ENCODE data around the gene EEA1. TPM values are rescaled to one million over a fixed set of nuclear protein-coding genes. Genes with fewer than 3 reads are reported as not detected.

EEA1 gene
- total RNA-seq, 1 experiment from 2014 or later, result 27.4 TPM

DNA sequence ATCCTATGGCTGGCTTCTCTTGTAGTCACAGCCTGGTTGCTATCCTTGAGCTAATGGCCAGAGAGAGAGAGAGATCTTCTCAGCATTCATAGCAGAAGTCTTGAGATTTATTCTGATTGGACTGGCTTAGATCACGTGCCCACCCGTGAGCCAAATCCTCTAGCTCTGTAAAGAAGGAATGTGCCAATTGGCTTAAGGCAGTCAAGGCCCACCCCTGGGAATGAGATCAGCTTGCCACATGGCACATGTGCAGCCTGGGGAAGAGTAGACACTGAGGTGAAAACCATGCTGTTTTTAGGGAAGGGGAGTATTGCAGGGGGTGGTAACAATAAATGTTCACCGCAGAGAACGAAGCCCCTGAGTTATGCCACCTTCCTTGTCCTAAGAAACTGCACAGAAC, 190.0 kb downstream of the EEA1 start:
- Mint-ChIP-seq H3K4me3 (ENCODE audit: low read depth, unreplicated experiment) (no peak overlapping the region), H3K9me3 (ENCODE audit: low read depth, unreplicated experiment) (no peaks in the 10 kb centered on the region), H3K27ac (ENCODE audit: unreplicated experiment) (no peak overlapping the region), H3K36me3 (ENCODE audit: insufficient read depth, unreplicated experiment) (no peaks in the 10 kb centered on the region), H3K4me1 (ENCODE audit: low read depth, unreplicated experiment) (peaks cover 6% of the 10 kb centered on the region), H3K27me3 (ENCODE audit: unreplicated experiment) (no peaks in the 10 kb centered on the region)
- no TSS peak for BruUV-seq (replicated peaks)
- TF ChIP-seq, protein P1, sequence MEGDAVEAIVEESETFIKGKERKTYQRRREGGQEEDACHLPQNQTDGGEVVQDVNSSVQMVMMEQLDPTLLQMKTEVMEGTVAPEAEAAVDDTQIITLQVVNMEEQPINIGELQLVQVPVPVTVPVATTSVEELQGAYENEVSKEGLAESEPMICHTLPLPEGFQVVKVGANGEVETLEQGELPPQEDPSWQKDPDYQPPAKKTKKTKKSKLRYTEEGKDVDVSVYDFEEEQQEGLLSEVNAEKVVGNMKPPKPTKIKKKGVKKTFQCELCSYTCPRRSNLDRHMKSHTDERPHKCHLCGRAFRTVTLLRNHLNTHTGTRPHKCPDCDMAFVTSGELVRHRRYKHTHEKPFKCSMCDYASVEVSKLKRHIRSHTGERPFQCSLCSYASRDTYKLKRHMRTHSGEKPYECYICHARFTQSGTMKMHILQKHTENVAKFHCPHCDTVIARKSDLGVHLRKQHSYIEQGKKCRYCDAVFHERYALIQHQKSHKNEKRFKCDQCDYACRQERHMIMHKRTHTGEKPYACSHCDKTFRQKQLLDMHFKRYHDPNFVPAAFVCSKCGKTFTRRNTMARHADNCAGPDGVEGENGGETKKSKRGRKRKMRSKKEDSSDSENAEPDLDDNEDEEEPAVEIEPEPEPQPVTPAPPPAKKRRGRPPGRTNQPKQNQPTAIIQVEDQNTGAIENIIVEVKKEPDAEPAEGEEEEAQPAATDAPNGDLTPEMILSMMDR (IDR thresholded peaks at IDR 0.05; ENCODE audit: unreplicated experiment), result no peak
- CTCF ChIA-PET, result no interaction called here
- DNase-seq, result no peak
- intact Hi-C loops (cut with micrococcal nuclease; ENCODE audit: unreplicated experiment), result no loop called here

DNA sequence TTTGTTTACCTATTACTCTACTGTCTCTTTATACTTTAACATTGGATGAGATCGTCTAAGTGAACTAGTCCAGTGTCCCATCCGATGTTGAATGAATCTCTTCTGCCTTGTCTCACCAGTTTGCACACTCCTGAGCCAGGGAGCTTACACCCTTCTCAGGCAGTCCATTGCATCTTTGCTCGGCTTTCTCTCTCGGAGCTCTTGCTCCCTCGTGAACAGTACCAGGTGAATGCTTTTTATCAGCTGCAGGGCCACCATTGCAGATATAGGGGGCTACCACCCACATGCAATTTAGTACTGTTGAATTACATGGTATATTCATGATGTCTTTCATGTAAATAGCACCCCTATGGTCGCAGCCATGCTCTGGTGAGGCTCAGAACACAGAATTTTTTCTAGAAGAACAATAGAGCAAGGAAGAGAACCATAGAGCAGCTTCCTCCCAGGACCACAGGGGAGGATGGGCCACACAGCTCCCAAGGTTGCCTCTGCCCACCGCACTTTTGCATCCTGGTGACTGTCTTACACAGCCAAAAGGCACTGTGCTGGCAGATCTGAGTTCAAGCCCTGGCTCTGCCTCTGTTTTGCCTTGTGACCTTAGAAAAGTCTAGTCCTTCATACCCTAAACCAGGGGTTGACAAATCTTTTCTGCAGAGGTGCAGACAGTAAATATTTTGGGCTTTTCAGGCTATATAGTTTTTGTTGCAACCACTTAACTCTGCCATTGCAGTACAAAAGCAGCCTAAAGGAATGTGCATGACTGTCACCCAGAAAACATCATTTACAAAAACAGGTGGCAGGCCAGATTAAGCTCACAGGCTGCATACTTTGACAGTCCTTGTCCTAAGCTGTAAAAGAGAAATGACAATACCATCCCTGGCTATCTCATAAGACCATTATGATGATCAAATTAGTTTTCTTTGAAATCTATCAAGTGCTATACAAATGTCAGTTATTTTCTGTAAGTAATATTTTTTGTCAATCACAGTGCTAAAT, 190.9 kb downstream of the EEA1 start:
- Mint-ChIP-seq H3K36me3 (ENCODE audit: insufficient read depth, unreplicated experiment) (no peaks in the 10 kb centered on the region), H3K4me1 (ENCODE audit: low read depth, unreplicated experiment) (peaks cover 6% of the 10 kb centered on the region), H3K9me3 (ENCODE audit: low read depth, unreplicated experiment) (no peaks in the 10 kb centered on the region), H3K4me3 (ENCODE audit: low read depth, unreplicated experiment) (no peak overlapping the region), H3K27ac (ENCODE audit: unreplicated experiment) (no peak overlapping the region), H3K27me3 (ENCODE audit: unreplicated experiment) (no peaks in the 10 kb centered on the region)
- TF ChIP-seq, protein P1 (IDR thresholded peaks at IDR 0.05; ENCODE audit: unreplicated experiment), result no peak
- intact Hi-C loops (cut with micrococcal nuclease; ENCODE audit: unreplicated experiment), result no loop called here
- BruUV-seq (replicated peaks), result no TSS peak
- CTCF ChIA-PET, result no interaction called here
- DNase-seq, result no peak

DNA sequence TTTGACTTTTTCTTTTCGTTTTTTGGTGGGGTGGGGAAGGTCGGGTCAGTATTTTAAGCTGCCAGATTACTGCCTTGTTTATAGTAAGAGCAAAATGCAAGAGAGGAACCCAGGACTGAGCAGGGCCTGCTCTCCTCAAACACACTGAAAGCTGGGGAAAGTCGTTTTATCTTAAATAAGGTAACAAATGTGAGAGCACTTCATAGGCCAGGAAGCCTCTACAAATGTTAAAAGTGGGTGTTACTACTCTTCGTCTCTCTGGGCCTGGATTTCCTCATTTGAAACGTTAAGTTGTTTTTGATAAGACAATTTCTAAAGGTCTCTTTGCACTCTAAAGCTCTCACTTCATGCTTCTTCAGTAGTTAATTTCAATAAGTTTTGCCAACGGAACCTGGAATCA, 192.5 kb downstream of the EEA1 start:
- Mint-ChIP-seq H3K36me3 (ENCODE audit: insufficient read depth, unreplicated experiment) (no peaks in the 10 kb centered on the region), H3K27me3 (ENCODE audit: unreplicated experiment) (no peaks in the 10 kb centered on the region), H3K27ac (ENCODE audit: unreplicated experiment) (no peak overlapping the region), H3K4me3 (ENCODE audit: low read depth, unreplicated experiment) (no peak overlapping the region), H3K9me3 (ENCODE audit: low read depth, unreplicated experiment) (no peaks in the 10 kb centered on the region), H3K4me1 (ENCODE audit: low read depth, unreplicated experiment) (peaks cover 6% of the 10 kb centered on the region)
- DNase-seq, result no peak
- CTCF ChIA-PET, result interaction anchor here (1.1 kb wide), 1 partner anchor 23 kb away, joined by 3 read pairs; no protein-coding TSS in a partner anchor
- BruUV-seq (replicated peaks), result no TSS peak
- intact Hi-C loops (cut with micrococcal nuclease; ENCODE audit: unreplicated experiment), result no loop called here
- TF ChIP-seq, protein P1 (IDR thresholded peaks at IDR 0.05; ENCODE audit: unreplicated experiment), result no peak

DNA sequence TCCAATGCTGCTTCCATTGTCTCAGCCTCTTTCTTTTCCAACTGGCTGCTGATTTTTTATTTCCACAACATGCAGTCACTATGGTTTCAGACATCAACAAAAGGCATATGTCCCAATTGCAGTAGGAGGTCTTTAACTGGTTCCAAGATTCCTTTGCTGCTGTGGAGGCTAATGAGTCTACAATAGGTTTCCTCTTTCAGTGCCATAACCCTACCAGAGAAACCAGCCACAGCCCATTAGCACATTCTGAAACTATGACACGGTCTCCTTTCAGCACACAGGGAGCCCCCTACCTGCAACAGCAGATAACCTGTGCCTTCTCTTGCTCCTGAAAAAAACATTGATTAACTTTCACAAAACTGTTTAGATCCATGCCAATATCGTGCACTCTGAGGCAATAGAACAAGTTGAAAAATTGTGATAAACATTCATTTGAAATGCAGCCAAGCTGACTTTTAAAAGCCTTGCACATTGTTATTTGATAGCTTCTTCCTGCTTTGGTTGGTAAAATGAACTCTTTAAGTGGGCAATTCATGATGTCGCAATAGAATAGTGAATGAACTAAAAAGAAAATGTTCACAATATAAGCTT, 193.9 kb downstream of the EEA1 start:
- Mint-ChIP-seq H3K4me3 (ENCODE audit: low read depth, unreplicated experiment) (no peak overlapping the region), H3K27me3 (ENCODE audit: unreplicated experiment) (no peaks in the 10 kb centered on the region), H3K27ac (ENCODE audit: unreplicated experiment) (peak overlapping the region; percentile 9), H3K9me3 (ENCODE audit: low read depth, unreplicated experiment) (no peaks in the 10 kb centered on the region), H3K4me1 (ENCODE audit: low read depth, unreplicated experiment) (peaks cover 6% of the 10 kb centered on the region), H3K36me3 (ENCODE audit: insufficient read depth, unreplicated experiment) (no peaks in the 10 kb centered on the region)
- CTCF ChIA-PET, result interaction anchor here (0.6 to 1.1 kb wide), 3 partner anchors 9 to 32 kb away, joined by 3 to 5 read pairs (median 3); partner anchors contain the start of gene PLEKHG7
- intact Hi-C loops (cut with micrococcal nuclease; ENCODE audit: unreplicated experiment), result no loop called here
- TF ChIP-seq, protein P1 (IDR thresholded peaks at IDR 0.05; ENCODE audit: unreplicated experiment), result no peak
- peak; percentile 56 for DNase-seq
- no TSS peak for BruUV-seq (replicated peaks)

Data from Calu3 (cell line).